HepG2 (cell line): ENCODE data around the gene DPH3. TPM values are rescaled to one million over a fixed set of nuclear protein-coding genes. Genes with fewer than 3 reads are reported as not detected.

Experiments
- ETV5 ChIP-seq: IDR thresholded peaks from 2 replicates; pipeline ENCODE4 v1.6.1; 2018; ENCODE audit warnings: missing biosample characterization, missing genetic modification reagents, inconsistent platforms, borderline replicate concordance
- MAFF ChIP-seq: IDR thresholded peaks from 2 replicates; pipeline ENCODE4 v1.6.1; 2011; ENCODE audit warnings: low read depth, low read length, improper control_type of control experiment
- MYC ChIP-seq: sonication (generic); formaldehyde crosslinking; IDR thresholded peaks from 2 replicates; pipeline ENCODE4 v1.9.0; 2021; ENCODE audit warnings: missing genetic modification reagents, borderline replicate concordance
- NFIB ChIP-seq: sonication (generic); formaldehyde crosslinking; IDR thresholded peaks from 2 replicates; pipeline ENCODE4 v1.9.0; 2021; ENCODE audit warnings: missing genetic modification reagents, mild to moderate bottlenecking, borderline replicate concordance
- SAP130 ChIP-seq: IDR thresholded peaks from 2 replicates; pipeline ENCODE4 v1.6.1; 2016; ENCODE audit warnings: low read depth
- SKI ChIP-seq: fragments of 450-650 bp; IDR thresholded peaks from one replicate; pipeline ENCODE4 v1.6.1; 2018; ENCODE audit warnings: mild to moderate bottlenecking; ENCODE audit not compliant: partially characterized antibody
- ZBTB37 ChIP-seq: sonication (generic); formaldehyde crosslinking; IDR thresholded peaks from 2 replicates; pipeline ENCODE4 v1.4.0; 2020; ENCODE audit warnings: mild to moderate bottlenecking, missing genetic modification reagents
- ZFP1 ChIP-seq: IDR thresholded peaks from 2 replicates; pipeline ENCODE4 v1.6.1; 2016
- ZMYM4 ChIP-seq: sonication (generic); formaldehyde crosslinking; IDR thresholded peaks from 2 replicates; pipeline ENCODE4 v1.8.1; 2023; ENCODE audit warnings: mild to moderate bottlenecking, missing genetic modification reagents
- ZNF12 ChIP-seq: sonication (generic); formaldehyde crosslinking; IDR thresholded peaks from 2 replicates; pipeline ENCODE4 v1.5.0; 2020; ENCODE audit warnings: missing genetic modification reagents
- ZNF224 ChIP-seq: sonication (generic); formaldehyde crosslinking; IDR thresholded peaks from 2 replicates; pipeline ENCODE4 v1.5.0; 2020; ENCODE audit warnings: mild to moderate bottlenecking, missing genetic modification reagents
- ZNF260 ChIP-seq: sonication (generic); formaldehyde crosslinking; IDR thresholded peaks from 2 replicates; pipeline ENCODE4 v1.4.0; 2020; ENCODE audit warnings: missing genetic modification reagents, low read depth, mild to moderate bottlenecking, borderline replicate concordance
- ZNF431 ChIP-seq: sonication (generic); formaldehyde crosslinking; IDR thresholded peaks from 2 replicates; pipeline ENCODE4 v1.9.0; 2022; ENCODE audit warnings: missing genetic modification reagents, low read depth, mild to moderate bottlenecking, borderline replicate concordance
- ZNF563 ChIP-seq: sonication (generic); formaldehyde crosslinking; IDR thresholded peaks from 2 replicates; pipeline ENCODE4 v1.8.0; 2022; ENCODE audit warnings: mild to moderate bottlenecking, moderate library complexity, missing genetic modification reagents
- ZNF572 ChIP-seq: sonication (generic); formaldehyde crosslinking; IDR thresholded peaks from 2 replicates; pipeline ENCODE4 v1.5.1; 2020; ENCODE audit warnings: mild to moderate bottlenecking, missing genetic modification reagents
- ZNF605 ChIP-seq: sonication (generic); formaldehyde crosslinking; IDR thresholded peaks from 2 replicates; pipeline ENCODE4 v1.8.0; 2022; ENCODE audit warnings: mild to moderate bottlenecking, missing genetic modification reagents
- ZNF749 ChIP-seq: sonication (generic); formaldehyde crosslinking; IDR thresholded peaks from 2 replicates; pipeline ENCODE4 v1.8.0; 2022; ENCODE audit warnings: mild to moderate bottlenecking, missing genetic modification reagents, moderate library complexity, borderline replicate concordance
- ZNF839 ChIP-seq: sonication (generic); formaldehyde crosslinking; IDR thresholded peaks from 2 replicates; pipeline ENCODE4 v1.4.0; 2020; ENCODE audit warnings: missing genetic modification reagents, mild to moderate bottlenecking, borderline replicate concordance
- ZNF850 ChIP-seq: sonication (generic); formaldehyde crosslinking; conservative IDR thresholded peaks from 2 replicates; pipeline ENCODE4 v1.9.0; 2021; ENCODE audit warnings: mild to moderate bottlenecking, missing genetic modification reagents
- polyA plus RNA-seq, 8 experiments: library from polyadenylated mRNA; depleted of rRNA in 3 of 8; stranded (reverse) in 7 of 8; unstranded in 1 of 8; fragments of >200 nt; fragmentation: Illumina TruSeq in 4 of 8; extraction: Trizol in 4 of 8; gene quantifications; 2 replicates each; pipeline versions ENCODE4 v1.2.1 to v1.2.3, GENCODE V29; 2011 to 2016; ENCODE audit warnings: low read depth in 4 of 8, missing spikeins in 1 of 8, mixed read lengths in 1 of 8; ENCODE audit not compliant: insufficient read depth in 1 of 8
- total RNA-seq, 5 experiments: library from RNA; depleted of rRNA; stranded (reverse); fragments of >200 nt; fragmentation: Illumina TruSeq; extraction: Trizol; gene quantifications; 2 replicates each; pipeline ENCODE4 v1.2.3, GENCODE V29; 2016; ENCODE audit warnings: low read depth in 1 of 5
- TF ChIP-seq, protein P1 (sequence below): sonication (generic); formaldehyde crosslinking; conservative IDR thresholded peaks from 2 replicates; pipeline ENCODE4 v1.8.0; 2022; ENCODE audit warnings: mild to moderate bottlenecking, moderate library complexity, missing genetic modification reagents
- TF ChIP-seq, protein P2 (sequence below): sonication (generic); formaldehyde crosslinking; conservative IDR thresholded peaks from 2 replicates; pipeline ENCODE4 v1.4.0; 2020; ENCODE audit warnings: missing genetic modification reagents
- TF ChIP-seq, protein P3 (sequence below): sonication (generic); formaldehyde crosslinking; IDR thresholded peaks from 2 replicates; pipeline ENCODE4 v1.4.0; 2020; ENCODE audit warnings: mild to moderate bottlenecking, missing genetic modification reagents
- TF ChIP-seq, protein P4 (sequence below): sonication (generic); formaldehyde crosslinking; IDR thresholded peaks from 2 replicates; pipeline ENCODE4 v1.4.0; 2020; ENCODE audit warnings: missing genetic modification reagents

The DPH3 gene
- total and polyA plus RNA-seq, 2 of the 13 experiments (the other 11 are each of a cell fraction or from before 2014, with no cell fraction given), result 18.3 to 21.6 TPM

GRCh38 chr3:16264708-16265454 is at the start of gene DPH3, which contains the start of gene OXNAD1 (continued):
- TF ChIP-seq ETV5, result peak; percentile 72; the same call in 1 of the 2 replicates
- TF ChIP-seq ZNF572 (CRISPR knock-in tag), result no peak
- TF ChIP-seq, protein P1, sequence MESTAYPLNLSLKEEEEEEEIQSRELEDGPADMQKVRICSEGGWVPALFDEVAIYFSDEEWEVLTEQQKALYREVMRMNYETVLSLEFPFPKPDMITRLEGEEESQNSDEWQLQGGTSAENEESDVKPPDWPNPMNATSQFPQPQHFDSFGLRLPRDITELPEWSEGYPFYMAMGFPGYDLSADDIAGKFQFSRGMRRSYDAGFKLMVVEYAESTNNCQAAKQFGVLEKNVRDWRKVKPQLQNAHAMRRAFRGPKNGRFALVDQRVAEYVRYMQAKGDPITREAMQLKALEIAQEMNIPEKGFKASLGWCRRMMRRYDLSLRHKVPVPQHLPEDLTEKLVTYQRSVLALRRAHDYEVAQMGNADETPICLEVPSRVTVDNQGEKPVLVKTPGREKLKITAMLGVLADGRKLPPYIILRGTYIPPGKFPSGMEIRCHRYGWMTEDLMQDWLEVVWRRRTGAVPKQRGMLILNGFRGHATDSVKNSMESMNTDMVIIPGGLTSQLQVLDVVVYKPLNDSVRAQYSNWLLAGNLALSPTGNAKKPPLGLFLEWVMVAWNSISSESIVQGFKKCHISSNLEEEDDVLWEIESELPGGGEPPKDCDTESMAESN, result peak; percentile 60
- peak; percentile 33; the same call in 1 of the 2 replicates for TF ChIP-seq ZFP1 (CRISPR knock-in tag)
- peak; percentile 96 for TF ChIP-seq ZNF605
- peak; percentile 55; the same call in 1 of the 2 replicates for TF ChIP-seq ZNF839 (CRISPR knock-in tag)
- TF ChIP-seq ZNF260 (CRISPR knock-in tag), result no peak
- TF ChIP-seq ZNF12, result peak; percentile 23; the same call in 1 of the 2 replicates
- TF ChIP-seq ZNF224 (CRISPR knock-in tag), result peak; percentile 69; the same call in 1 of the 2 replicates
- TF ChIP-seq NFIB (CRISPR knock-in tag), result no peak
- TF ChIP-seq ZMYM4 (CRISPR knock-in tag), result peak; percentile 99
- peak; percentile 81 for TF ChIP-seq SKI
- peak; percentile 72; the same call in 1 of the 2 replicates for TF ChIP-seq MYC (CRISPR knock-in tag)
- no peak for TF ChIP-seq ZNF850 (CRISPR knock-in tag)
- no peak for TF ChIP-seq ZNF749
- peak; percentile 99 for TF ChIP-seq SAP130 (CRISPR knock-in tag)
- TF ChIP-seq, protein P2, sequence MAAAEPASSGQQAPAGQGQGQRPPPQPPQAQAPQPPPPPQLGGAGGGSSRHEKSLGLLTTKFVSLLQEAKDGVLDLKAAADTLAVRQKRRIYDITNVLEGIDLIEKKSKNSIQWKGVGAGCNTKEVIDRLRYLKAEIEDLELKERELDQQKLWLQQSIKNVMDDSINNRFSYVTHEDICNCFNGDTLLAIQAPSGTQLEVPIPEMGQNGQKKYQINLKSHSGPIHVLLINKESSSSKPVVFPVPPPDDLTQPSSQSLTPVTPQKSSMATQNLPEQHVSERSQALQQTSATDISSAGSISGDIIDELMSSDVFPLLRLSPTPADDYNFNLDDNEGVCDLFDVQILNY (CRISPR knock-in tag), result 0 out of 2 replicates have a peak, but pooled peaks have one; percentile 13
- TF ChIP-seq ZBTB37 (CRISPR knock-in tag), result no peak
- TF ChIP-seq MAFF, result no peak; the same call in 1 of the 2 replicates
- TF ChIP-seq, protein P3, sequence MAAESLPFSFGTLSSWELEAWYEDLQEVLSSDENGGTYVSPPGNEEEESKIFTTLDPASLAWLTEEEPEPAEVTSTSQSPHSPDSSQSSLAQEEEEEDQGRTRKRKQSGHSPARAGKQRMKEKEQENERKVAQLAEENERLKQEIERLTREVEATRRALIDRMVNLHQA (CRISPR knock-in tag), result no peak
- TF ChIP-seq, protein P4, sequence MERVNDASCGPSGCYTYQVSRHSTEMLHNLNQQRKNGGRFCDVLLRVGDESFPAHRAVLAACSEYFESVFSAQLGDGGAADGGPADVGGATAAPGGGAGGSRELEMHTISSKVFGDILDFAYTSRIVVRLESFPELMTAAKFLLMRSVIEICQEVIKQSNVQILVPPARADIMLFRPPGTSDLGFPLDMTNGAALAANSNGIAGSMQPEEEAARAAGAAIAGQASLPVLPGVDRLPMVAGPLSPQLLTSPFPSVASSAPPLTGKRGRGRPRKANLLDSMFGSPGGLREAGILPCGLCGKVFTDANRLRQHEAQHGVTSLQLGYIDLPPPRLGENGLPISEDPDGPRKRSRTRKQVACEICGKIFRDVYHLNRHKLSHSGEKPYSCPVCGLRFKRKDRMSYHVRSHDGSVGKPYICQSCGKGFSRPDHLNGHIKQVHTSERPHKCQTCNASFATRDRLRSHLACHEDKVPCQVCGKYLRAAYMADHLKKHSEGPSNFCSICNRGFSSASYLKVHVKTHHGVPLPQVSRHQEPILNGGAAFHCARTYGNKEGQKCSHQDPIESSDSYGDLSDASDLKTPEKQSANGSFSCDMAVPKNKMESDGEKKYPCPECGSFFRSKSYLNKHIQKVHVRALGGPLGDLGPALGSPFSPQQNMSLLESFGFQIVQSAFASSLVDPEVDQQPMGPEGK, result peak; percentile 50; the same call in 1 of the 2 replicates
- TF ChIP-seq ZNF563, result peak; percentile 76; the same call in 1 of the 2 replicates
- 0 out of 2 replicates have a peak, but pooled peaks have one; percentile 36 for TF ChIP-seq ZNF431 (CRISPR knock-in tag)
